Smooth muscle cell of the brain vasculature (primary cell): Measurements from ENCODE around the gene ARL11.
"Not testable (repeated sequence)": the region's sequence is repeated elsewhere in the genome, so short reads cannot be mapped to it uniquely, and the experiment has no call there.

Experiments used
- DNase-seq: peaks from one replicate; pipeline ENCODE4 v3.0.0-alpha.2; 2012; ENCODE audit warnings: low read depth, low spot score

Gene ARL11

DNA sequence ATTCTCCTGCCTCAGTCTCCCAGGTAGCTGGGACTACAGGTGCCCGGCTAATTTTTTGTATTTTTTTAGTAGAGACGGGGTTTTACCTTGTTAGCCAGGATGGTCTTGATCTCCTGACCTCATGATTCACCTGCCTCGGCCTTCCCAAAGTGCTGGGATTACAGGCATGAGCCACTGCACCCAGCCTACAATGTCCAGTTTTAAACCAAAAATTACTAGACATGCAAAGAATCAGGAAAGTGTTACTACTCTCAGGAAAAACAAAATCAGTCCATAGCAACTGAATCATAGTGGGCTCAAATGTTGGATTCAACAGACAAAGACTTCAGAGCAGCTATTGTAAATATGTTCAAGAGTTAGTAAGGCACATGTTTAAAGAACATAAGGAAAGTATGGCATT, 16.3 kb upstream of the ARL11 start:
- not testable (repeated sequence) for DNase-seq

DNA sequence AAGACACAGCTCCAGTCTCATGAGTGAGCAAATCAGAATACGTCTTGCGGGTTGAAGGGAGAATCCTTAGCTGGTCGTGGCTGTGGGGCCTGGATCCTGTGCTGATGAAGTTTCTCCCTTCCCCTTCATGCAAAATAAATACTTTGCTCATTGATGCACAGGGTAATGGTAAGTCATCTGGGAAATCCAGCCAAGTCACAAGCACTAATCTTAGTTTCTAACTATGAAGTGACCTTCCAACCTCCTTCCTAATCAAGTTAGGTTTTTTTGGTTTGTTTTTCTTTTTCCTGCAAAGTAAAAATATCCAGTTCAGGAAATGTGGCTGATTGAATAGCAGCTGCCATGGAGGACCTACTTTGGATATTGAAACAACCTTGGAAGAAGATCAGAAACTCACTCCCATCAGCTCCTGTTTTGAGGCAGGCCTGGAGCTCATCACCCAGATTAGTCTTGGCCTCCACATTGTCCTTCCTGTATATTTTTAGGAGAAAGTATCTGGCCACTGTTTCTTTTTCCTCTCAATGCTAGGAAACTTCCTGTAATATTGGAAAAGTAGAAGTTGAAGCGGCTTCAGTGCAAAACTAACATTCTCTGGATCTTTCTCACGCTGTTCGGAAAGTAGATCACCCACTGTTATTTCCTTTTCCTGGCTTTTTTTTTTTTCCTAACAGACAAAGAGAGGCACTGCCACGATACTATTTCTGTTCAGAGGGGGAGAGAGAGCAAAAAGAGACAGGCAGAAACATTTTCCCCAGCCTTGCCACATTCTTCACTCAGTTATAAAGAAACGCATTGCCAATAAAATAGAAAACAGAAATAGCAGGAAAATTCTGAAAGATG, 12.3 kb upstream of the ARL11 start:
- DNase-seq = no peak

DNA sequence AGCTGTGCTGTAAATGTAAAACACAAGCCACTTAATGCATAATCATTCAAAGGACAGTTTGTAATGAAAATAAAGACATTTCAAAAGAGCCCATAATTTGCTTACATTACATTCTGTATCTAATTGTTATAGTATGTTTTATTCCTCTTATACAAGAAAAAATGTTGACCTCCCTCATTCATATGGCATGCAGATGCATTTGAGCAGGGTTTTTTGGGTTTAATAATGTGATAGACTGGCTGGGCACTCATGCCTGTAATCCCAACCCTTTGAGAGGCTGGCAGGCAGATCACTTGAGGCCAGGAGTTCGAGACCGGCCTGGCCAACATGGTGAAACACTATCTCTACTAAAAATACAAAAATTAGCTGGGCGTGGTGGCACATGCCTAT, 11.6 kb upstream of the ARL11 start:
- no peak for DNase-seq

DNA sequence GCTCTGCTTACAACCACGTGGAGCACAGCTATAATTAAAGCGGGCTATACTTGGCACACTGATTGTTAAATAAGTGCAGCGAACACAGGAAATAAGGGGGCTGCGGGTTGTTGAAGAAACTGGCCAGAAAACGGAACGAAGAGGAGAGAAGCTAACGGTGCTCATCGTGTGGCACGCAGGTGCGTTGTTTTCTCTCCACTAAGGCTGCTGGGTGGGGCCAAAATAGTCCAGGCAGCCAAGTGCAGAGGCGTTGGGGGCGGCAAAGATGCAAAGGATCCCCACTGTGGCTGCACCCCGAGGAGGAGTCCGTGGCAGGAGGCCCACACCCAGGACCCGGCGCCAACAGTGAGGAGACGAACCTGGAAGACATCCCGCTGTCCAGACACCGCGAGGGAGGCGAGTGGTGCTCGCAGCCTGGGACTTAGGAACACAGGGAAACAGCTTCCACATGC, 8.1 kb upstream of the ARL11 start:
- DNase-seq = no peak

DNA sequence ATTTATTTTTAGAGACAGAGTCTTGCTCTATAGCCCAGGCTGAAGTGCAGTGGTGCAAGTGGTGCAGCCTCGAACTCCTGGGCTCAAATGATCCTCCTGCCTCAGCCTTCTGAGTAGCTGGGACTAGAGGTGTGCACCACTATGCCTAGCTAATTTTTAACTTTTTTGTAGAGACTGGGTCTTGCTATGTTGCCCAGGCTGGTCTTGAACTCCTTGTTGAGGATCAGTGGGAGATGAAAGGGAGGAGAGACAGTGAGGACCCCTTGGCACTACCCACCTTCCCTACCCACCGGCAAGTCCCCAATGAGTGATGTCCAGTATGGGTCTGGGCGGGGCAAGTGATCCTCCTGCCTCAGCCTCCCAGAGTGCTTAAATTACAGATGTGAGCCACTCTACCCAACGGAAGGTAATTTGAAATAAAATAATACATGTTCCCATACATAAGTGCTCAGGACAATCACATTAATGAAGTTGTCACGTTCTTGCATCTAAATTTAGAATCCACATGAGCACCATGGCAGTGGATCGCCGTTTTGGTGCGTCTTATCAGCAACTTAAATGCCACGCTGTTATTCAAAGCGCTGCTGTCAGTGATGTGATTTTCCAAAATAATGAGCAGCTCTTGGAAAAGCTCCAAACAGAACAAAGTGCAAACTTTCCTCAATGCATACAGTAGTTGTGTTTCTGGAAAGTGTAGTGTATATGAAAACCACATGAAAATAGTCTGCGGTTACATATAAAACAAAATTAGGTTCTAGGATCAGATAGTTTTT, 5.9 kb upstream of the ARL11 start:
- DNase-seq = no peak

DNA sequence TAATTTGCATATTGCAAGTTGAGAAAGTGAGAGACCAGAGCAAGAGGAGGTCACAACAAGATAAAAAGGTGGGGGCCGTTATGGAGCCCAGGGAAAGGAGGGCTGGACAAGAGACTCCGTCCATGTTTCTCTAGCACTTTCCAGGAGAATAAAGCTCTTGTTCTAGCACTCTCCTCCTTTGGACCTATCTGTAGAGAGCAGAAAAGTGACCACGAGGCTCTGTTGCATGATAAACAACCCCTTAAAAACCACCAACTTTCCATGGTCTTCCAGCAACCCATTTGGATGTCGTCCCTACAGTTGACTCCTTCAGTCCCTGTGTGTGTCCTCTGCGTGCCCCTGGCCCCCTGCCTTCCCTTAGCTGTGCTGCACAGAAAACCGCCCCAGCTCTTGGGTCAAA, 4.1 kb upstream of the ARL11 start:
- DNase-seq = no peak

DNA sequence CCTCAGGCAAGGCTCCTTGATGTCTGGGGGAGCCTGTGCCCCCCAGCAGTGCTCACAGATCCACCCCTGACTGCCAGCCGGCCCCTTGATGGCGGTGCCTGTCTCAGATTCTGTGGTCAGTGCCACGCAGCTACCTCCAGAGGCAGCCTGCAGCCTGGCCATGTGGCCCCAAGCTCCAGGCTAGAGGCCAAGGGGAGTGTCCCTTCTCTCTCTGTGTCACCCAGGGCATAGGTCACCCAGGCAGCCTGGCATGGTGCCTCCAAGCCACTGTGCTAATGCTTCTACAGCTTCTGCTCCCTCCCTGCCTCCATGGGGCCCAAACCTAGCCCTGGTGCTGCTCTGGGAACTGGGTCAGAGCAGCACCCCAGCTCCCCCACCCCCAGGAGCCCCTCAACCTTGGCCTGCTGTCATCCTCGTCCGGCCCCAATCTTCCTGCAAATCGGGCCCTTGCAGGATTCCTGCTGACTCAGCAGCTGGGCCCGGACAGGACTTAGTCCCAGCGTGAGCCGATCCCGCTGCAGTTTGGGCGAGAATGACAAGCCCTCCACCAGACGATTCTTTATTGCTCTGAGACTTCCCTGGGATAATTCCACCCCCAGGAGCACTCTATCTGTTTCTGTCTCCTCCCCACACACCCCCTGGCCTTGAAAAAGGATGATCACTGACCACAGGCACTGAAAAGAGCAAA, 2.8 kb upstream of the ARL11 start:
- DNase-seq = no peak

DNA sequence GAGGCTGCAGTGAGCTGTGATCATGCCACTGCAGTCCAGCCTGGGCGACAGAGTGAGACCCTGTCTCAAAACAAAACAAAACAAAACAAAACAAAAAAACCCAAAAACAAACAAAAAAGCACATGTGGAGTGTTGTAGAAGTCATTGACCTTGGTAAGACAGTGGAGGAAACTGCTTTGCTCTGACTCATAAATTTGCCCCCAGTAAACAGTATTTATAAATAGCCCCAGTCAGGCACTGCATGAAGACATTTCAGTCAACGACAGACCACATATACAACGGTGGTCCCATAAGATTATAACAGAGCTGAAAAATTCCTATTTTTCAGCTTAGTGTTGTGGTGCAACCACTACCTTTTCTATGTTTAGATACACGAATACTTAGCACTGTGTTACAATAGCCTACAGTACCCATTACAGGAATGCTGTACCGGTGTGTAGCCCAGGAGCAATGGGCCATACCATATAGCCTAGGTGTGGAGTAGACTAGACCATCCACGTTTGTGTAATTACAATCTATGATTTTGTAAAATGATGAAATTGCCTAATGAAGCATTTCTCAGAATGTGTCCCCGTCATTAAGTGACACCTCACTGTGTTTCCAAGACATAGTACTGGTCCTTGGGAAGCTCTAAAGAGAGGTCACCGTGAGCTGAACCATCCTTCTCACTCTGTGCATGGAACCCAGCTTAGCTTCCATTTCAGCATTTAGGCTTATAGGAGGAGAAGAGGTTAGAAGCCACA, 1.1 kb downstream of the ARL11 start:
- DNase-seq = no peak

DNA sequence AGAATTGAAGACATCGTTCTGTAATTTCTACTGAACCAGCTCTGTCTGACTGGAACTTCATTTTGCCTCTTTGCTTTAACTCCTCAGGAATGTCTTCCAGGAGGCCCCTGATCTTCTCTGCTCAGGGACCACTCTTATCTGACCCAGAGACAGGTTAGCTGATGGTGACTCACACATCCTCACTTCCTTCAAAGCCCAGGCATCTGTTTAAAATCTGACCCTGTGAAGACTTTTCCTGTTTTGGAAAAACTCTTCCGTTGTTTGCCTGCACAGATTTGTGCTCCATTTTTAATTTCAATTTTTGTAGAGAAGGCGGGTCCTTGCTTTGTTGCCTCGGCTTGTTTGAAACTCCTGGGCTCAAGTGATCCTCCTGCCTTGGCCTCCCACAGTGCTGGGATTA, 1.6 kb downstream of the ARL11 start:
- no peak for DNase-seq

DNA sequence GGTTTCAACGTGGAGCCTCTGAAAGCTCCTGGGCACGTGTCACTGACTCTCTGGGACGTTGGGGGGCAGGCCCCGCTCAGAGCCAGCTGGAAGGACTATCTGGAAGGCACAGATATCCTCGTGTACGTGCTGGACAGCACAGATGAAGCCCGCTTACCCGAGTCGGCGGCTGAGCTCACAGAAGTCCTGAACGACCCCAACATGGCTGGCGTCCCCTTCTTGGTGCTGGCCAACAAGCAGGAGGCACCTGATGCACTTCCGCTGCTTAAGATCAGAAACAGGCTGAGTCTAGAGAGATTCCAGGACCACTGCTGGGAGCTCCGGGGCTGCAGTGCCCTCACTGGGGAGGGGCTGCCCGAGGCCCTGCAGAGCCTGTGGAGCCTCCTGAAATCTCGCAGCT, 2.3 kb downstream of the ARL11 start:
- no peak for DNase-seq

DNA sequence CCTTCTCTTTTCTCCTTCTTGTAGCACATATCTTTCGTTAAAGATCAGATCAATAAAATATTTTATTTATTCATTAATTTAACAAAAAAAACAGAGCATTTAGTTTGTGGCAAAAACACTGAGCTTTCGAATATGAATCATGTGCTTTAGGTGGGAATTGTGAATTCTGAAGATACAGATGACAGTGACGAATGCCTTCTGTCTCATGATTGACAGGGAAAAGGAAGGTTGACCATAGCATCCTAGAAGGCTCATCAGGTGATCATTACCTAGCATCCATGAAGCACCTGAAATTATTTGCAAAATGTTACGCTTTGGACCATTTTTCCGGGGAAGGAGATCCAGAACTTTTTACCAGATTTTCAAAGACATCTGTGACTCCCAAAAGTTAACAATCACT, 3.8 kb downstream of the ARL11 start:
- no peak for DNase-seq

DNA sequence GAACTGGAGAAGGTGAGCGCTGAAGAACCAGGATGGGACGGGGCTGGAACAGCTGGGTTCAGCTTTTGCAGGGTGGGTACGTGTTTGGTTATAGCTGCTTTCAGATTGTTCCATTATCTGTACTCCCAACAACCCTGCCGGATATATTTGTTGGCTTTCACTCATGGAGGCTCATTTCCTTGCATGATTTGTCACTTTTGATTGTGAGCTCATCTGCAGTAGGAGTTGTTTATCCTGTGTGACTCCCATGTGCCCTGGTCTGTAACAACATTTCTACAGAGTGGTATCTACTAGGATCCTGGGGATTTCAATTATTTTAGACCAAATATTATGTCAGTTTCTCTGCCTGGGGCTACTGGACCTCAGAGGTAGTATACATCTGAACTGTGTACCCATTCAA, 5.4 kb downstream of the ARL11 start:
- DNase-seq = no peak

DNA sequence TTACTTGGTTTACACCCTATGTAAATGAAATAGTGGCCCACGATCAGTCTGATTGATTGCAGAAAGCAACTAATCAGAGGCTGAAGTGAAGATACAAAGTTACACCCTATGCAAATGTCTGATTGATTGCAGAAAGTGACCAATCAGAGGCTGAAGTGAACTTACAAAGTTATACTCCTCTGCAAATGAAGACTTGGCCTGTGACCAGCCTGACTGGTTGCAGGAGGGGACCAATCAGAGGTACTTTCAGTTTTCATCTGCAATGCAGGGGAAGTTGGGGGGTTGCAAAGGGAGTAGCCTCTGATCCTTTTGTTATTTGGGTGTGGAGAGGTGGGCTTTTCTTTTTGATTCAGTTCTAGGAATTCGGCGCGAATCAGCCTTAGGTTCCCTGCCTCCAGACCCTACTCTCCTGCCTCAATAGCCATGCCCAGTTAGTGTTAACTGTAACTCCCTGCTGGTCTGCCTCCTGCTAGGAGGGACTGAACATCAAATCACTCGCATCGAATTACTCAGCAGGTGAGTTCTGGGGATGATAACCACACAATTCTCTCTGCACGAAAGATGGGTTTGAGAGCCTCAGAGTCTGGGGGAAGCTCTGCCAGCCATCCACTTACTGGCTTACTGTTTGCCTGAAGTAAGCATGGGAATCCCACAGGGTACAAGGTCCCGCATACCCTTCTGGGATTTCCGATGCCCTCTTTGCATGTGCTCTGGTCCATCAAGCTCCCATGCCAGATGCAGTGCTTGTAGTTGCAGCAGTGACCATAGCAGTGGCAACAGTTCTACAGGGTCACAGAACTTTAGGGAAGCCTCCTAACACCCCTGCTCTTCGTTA, 7.5 kb downstream of the ARL11 start:
- no peak for DNase-seq

DNA sequence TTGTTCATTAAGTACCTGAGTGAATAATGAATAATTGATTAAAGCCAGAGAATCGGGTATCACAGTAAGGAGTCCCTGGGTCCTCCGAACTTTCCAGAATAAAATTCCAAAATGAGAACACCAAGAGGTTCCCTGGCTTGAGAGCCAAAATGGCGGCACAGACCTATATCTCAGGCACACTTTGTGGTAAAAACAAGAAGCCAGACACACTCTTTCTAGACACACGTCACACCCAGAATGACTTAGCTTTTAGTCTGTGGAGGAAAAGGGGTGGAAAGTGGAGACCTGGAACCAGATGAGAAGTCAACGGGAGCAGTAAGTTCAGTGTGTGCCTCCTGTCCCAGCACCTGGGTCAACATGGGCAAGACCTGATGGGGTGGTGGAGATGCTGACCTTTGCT, 8.4 kb downstream of the ARL11 start:
- DNase-seq = no peak

DNA sequence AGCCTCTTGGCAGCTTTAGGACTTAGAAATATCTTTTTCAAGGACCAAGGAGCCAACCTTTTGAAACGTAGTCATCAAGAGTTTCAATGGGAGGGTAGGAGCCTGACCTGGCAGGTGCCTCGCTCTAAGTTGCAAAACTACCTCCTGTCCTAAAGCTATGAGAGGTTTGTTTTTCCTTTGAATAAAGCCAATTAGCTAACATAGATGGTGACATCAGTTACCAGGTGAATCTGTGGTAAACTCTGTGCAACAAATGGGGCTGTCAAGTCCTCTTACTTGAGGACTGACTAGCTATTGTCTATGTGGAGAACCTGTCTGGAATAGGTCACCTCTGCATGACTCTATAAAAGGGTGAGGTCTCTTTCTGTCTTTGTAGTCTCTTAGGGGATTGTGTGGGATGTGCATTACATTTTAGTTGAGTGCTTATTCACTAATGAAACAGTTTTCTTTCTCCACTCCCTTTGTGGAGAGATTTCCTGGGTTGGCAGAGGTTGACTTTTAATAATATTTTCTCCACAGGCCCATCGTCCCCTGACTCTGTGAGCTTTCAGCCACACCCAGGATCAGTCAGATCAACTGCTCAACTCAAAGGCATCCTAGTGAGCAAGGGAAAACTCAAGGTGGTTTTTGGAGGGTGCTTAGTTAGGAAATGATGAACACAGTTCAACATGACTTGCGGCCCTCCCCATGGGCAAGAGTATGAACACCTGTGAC, 9.9 kb downstream of the ARL11 start:
- DNase-seq = no peak

DNA sequence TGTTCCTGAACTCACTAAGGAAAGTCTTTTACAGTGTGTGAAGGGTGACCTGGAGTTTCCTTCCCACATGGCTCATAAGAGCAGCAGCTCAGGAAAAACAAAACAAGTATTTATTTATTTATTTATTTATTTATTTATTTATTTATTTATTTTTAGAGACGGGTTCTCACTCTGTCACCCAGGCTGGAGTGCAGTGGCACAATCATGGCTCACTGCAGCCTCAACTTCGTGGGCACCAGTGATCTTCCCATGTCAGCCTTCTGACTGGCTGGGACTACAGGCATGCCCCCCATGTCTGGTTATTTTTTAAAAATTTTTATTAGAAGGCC, 10.4 kb downstream of the ARL11 start:
- no peak for DNase-seq

DNA sequence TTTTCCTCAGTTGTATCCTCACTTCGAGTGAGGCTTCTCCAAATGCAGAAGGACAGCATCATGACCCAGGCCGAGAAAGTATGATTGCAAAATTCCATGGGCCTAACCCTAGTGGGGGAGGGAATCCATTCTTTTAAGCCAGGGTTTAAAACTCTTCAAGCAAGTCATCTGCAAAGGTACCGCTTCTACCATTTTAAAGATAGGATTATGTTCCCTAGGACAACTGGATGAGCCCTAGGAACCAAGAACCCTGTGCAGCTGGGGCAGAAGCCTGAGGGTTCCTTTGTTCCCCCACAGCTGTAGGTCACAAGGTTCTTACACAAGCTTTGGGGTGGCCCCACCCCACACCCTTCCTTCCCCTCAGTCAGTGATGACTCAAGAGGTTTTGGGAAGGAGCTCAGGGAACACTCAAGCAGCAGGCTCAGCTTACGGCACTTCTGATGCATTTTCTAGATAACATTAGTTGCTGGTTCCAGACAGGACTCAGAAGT, 13.5 kb downstream of the ARL11 start:
- DNase-seq = no peak

DNA sequence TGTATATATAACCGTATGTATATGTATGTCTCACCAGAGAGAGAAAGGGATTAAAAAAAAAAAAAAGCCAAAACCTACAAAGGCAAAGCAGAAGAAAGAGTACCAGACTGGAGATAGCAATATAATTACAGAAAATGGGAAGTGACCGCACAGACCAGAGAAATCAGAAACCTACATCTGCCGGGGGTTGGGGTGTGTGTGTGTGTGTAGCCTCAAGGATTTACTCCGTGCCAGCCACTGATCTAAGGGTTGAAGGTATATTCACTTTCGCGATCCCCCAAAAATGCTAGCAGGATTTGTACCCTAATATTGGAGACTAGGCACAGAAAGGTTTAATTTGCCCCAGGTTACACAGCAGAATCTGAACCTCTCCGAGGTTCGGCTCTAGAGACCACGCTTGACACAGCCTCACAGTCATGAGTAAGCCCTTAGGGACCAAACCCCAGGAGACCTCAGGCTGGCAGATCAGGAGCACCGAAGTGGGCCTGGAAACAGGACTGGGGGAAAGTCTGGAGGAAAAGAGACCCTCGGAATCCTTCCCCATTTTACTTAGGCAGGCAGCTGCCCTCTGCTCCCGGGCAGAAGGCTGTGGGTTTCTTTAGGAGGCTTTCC, 14.8 kb downstream of the ARL11 start:
- DNase-seq = no peak

DNA sequence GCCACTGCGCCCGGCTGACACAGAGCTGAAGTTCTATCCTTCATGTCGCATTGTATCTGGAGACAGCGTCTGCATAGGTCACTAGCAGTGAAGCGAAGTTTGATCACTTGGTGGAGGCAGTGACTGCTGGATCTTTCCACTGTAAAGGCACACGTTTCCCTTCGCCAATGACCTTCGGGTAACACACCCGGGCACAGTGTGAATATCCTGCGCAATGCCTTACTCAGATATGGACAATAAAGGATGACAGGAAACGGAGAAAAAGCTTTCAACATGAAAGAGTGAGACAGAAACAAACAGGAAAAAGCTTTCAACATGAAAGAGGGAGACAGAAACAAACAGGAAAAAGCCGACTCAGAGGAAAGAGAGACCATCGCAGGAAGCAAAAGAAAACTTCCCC, 17.1 kb downstream of the ARL11 start:
- no peak for DNase-seq

DNA sequence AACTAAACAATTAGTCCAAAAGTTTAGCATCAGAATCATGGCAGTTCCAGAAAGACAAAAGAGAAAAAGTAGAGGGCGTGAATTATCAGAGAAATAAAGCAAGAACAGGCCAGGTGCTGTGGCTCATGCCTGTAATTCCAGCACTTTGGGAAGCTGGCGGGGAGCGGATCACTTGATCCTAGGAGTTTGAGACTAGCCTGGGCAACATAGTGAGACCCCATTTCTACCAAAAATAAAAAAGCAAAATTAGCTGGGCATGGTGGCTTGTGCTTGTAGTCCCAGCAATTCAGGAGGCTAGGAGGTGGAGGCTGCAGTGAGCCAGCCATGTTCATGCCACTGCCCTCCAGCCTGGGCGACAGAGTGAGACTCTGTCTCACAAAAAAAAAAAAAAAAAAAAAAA, 18.4 kb downstream of the ARL11 start:
- DNase-seq = no peak
